K562 (cell line): ENCODE results near the gene SOAT2.

ENCODE experiments used
- ARNT ChIP-seq, 2 experiments: fragments of 450-650 bp; IDR thresholded peaks; 2 replicates each; pipeline ENCODE4 v1.6.1; 2016; ENCODE audit warnings: mild to moderate bottlenecking in 1 of 2
- GATA2 ChIP-seq: sonication (generic); formaldehyde crosslinking; IDR thresholded peaks from 2 replicates; pipeline ENCODE4 v1.4.0; 2020; ENCODE audit warnings: mild to moderate bottlenecking, missing genetic modification reagents
- MED1 ChIP-seq: sonication (generic); formaldehyde crosslinking; IDR thresholded peaks from 2 replicates; pipeline ENCODE4 v1.8.1; 2023; ENCODE audit warnings: missing genetic modification reagents, borderline replicate concordance
- RUNX1 ChIP-seq: sonication (generic); IDR thresholded peaks from 2 replicates; pipeline ENCODE4 v1.6.1; 2016; ENCODE audit warnings: antibody characterized with exemption, low read depth
- TF ChIP-seq, protein P1 (sequence below), 3 experiments: IDR thresholded peaks in 2 of 3; conservative IDR thresholded peaks in 1 of 3; 2 replicates each; pipeline ENCODE4 v1.5.1; 2011 to 2012; ENCODE audit warnings: low read length in 3 of 3, mild to moderate bottlenecking in 3 of 3, control low read depth in 2 of 3, improper control_type of control experiment in 1 of 3, inconsistent platforms in 1 of 3, low read depth in 1 of 3, mixed read lengths in 1 of 3, moderate library complexity in 1 of 3; ENCODE audit not compliant: insufficient read depth in 2 of 3
- TF ChIP-seq, protein P2 (sequence below), 2 experiments: fragments of 200-800 bp in 1 of 2; sonication (Bioruptor generic) in 1 of 2; sonication (generic) in 1 of 2; formaldehyde crosslinking in 1 of 2; IDR thresholded peaks in 1 of 2; conservative IDR thresholded peaks in 1 of 2; 2 replicates each; pipeline versions ENCODE4 v1.5.0 to v1.6.1; 2016 to 2020; ENCODE audit warnings: missing compliant biosample characterization in 1 of 2, missing genetic modification characterization in 1 of 2, missing genetic modification reagents in 1 of 2

DNA sequence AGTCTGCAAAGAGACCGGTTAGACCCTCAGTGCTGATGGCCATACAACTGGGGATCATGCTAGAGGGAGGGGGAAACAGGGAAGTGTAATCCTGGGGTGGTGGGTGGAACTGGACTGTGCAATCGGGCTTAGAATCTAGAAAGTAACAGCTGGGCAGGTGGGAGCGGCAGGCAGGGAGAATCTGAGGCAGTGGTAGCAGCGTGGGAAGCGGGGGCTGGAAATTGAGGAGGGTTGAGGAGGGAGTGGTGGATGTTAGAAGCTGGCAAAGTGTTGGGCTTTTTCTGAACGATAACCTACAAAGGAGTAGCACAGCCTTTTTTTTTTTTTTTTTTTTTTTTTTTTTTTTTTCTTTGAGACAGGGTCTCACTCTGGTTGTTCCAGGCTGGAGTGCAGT lies 8.9 kb upstream of the SOAT2 start:
- TF ChIP-seq, protein P1, sequence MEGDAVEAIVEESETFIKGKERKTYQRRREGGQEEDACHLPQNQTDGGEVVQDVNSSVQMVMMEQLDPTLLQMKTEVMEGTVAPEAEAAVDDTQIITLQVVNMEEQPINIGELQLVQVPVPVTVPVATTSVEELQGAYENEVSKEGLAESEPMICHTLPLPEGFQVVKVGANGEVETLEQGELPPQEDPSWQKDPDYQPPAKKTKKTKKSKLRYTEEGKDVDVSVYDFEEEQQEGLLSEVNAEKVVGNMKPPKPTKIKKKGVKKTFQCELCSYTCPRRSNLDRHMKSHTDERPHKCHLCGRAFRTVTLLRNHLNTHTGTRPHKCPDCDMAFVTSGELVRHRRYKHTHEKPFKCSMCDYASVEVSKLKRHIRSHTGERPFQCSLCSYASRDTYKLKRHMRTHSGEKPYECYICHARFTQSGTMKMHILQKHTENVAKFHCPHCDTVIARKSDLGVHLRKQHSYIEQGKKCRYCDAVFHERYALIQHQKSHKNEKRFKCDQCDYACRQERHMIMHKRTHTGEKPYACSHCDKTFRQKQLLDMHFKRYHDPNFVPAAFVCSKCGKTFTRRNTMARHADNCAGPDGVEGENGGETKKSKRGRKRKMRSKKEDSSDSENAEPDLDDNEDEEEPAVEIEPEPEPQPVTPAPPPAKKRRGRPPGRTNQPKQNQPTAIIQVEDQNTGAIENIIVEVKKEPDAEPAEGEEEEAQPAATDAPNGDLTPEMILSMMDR (IDR thresholded peaks at IDR 0.05 in 2 of 3, conservative IDR thresholded peaks at IDR 0.05 in 1 of 3; ENCODE audit: insufficient read depth in 2 of 3, low read depth in 1 of 3, low read length in 3 of 3): no peak
- TF ChIP-seq ARNT (IDR thresholded peaks at IDR 0.05): no peak
- no peak for TF ChIP-seq RUNX1
- TF ChIP-seq GATA2 (CRISPR knock-in tag): no peak
- TF ChIP-seq MED1: no peak
- TF ChIP-seq, protein P2, sequence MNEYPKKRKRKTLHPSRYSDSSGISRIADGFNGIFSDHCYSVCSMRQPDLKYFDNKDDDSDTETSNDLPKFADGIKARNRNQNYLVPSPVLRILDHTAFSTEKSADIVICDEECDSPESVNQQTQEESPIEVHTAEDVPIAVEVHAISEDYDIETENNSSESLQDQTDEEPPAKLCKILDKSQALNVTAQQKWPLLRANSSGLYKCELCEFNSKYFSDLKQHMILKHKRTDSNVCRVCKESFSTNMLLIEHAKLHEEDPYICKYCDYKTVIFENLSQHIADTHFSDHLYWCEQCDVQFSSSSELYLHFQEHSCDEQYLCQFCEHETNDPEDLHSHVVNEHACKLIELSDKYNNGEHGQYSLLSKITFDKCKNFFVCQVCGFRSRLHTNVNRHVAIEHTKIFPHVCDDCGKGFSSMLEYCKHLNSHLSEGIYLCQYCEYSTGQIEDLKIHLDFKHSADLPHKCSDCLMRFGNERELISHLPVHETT (CRISPR knock-in tag; conservative IDR thresholded peaks at IDR 0.05 in 1 of 2, IDR thresholded peaks at IDR 0.05 in 1 of 2): no peak
